Upper lobe of right lung (tissue), 1 donor: ENCODE data around the gene IKBKG. TPM values are rescaled to one million over a fixed set of nuclear protein-coding genes. Genes with fewer than 3 reads are reported as not detected.
"Not testable (repeated sequence)": the region's sequence is repeated elsewhere in the genome, so short reads cannot be mapped to it uniquely, and the experiment has no call there.

Experiments used
- ATAC-seq: fragments of 200-7000 bp; cut with Tn5 transposase; one replicate; pipeline ENCODE4 v1.9.1; 2020; ENCODE audit warnings: mild to moderate bottlenecking, moderate library complexity
- DNase-seq: peaks from one replicate; pipeline ENCODE4 v3.0.0-alpha.2; 2020
- H3K27ac ChIP-seq: fragments of 200-600 bp; one replicate; pipeline ENCODE4 v1.8.0; 2022
- H3K27me3 ChIP-seq: fragments of 200-600 bp; one replicate; pipeline ENCODE4 v1.8.0; 2022; ENCODE audit warnings: mild to moderate bottlenecking
- H3K36me3 ChIP-seq: fragments of 200-600 bp; one replicate; pipeline ENCODE4 v1.8.0; 2022
- H3K4me1 ChIP-seq: fragments of 200-600 bp; one replicate; pipeline ENCODE4 v1.8.0; 2022
- H3K4me3 ChIP-seq: fragments of 200-600 bp; one replicate; pipeline ENCODE4 v1.8.0; 2022; ENCODE audit warnings: mild to moderate bottlenecking
- H3K9me3 ChIP-seq: fragments of 200-600 bp; one replicate; pipeline ENCODE4 v1.8.0; 2022
- CTCF ChIP-seq: fragments of 200-600 bp; IDR thresholded peaks from one replicate; pipeline ENCODE4 v1.8.0; 2022; ENCODE audit warnings: antibody characterized with exemption
- intact Hi-C: fragments of 100-400 bp; cut with DNase I; formaldehyde crosslinking; loops from one replicate; pipeline ENCODE4 v1.11.0; 2022
- long read RNA-seq: library from polyadenylated mRNA; unstranded; transcript quantifications from one replicate; pipeline ENCODE4 v2.0.0, GENCODE V29; 2021
- total RNA-seq: library from RNA; stranded (reverse); fragmentation: NEBNext Ultra II Directional; extraction: Animal tissue kit (Norgen Biotek cat#: 25700); gene quantifications from one replicate; pipeline ENCODE4 v1.2.1, GENCODE V29; 2021
- donor health status: DM: no; HTN: yes; CAD: no; lungs with severe emphysema.

IKBKG gene
- 33.4 TPM for total RNA-seq
- long read RNA-seq, transcript IKBKG-206 (10 exons, 2,299 nt), result major isoform, 44 of 75 reads
- long read RNA-seq, partial matches to known transcripts, result 16 of 75 reads
- long read RNA-seq, other reads (novel, unspliced or antisense), result 12 of 75 reads

GRCh38 chrX:154547245-154548027 is at the start of gene IKBKG:
Gene IKBKG, plus strand, starts transcription at chrX:154547620. Its CDS starts 4,383 bp downstream, at chrX:154552003.
- Histone ChIP-seq H3K36me3 (peaks cover 4% of the 10 kb centered on the region), H3K27me3 (no peaks in the 10 kb centered on the region), H3K27ac (peak within 1 kb of the TSS; percentile 83), H3K4me1 (peaks cover 16% of the 10 kb centered on the region), H3K4me3 (peak within 1 kb of the TSS; percentile 62), H3K9me3 (no peaks in the 10 kb centered on the region)
- intact Hi-C loops, result no loop called here
- TF ChIP-seq CTCF, result no peak
- DNase-seq, result peak; percentile 94
- ATAC-seq, result peak; percentile 92

GRCh38 chrX:154501423-154501822 is 46.0 kb upstream of the IKBKG start:
- ATAC-seq, H3K27ac ChIP-seq, H3K4me3 ChIP-seq, H3K4me1 ChIP-seq, DNase-seq, H3K27me3 ChIP-seq, intact Hi-C loops, H3K9me3 ChIP-seq, H3K36me3 ChIP-seq: not testable (repeated sequence)

- no peak for DNase-seq
Measured at GRCh38 chrX:154502098-154502497, 45.3 kb upstream of the IKBKG start.

GRCh38 chrX:154502989-154503388 is 44.4 kb upstream of the IKBKG start:
- Histone ChIP-seq H3K27ac (no peak overlapping the region), H3K4me1 (no peaks in the 10 kb centered on the region), H3K36me3 (no peaks in the 10 kb centered on the region), H3K9me3 (no peaks in the 10 kb centered on the region), H3K27me3 (no peaks in the 10 kb centered on the region), H3K4me3 (no peak overlapping the region)
- no peak for TF ChIP-seq CTCF
- DNase-seq (no peak), ATAC-seq (no peak)
- intact Hi-C loops, result no loop called here

More at GRCh38 chrX:154502098-154502497, 45.3 kb upstream of the IKBKG start:
- no peak overlapping the region for H3K4me3 ChIP-seq
- no peak overlapping the region for H3K27ac ChIP-seq
- H3K36me3 ChIP-seq, result no peaks in the 10 kb centered on the region
- ATAC-seq, result no peak
- no peaks in the 10 kb centered on the region for H3K4me1 ChIP-seq
- intact Hi-C loops, result no loop called here
- H3K27me3 ChIP-seq, result no peaks in the 10 kb centered on the region
- H3K9me3 ChIP-seq, result no peaks in the 10 kb centered on the region
- no peak for TF ChIP-seq CTCF

- H3K27me3 ChIP-seq, result no peaks in the 10 kb centered on the region
- ATAC-seq (peak; percentile 57), DNase-seq (no peak)
- no peaks in the 10 kb centered on the region for H3K4me1 ChIP-seq
- no peaks in the 10 kb centered on the region for H3K9me3 ChIP-seq
- intact Hi-C loops, result no loop called here
- H3K27ac ChIP-seq, result no peak overlapping the region
- no peak overlapping the region for H3K4me3 ChIP-seq
- no peak for TF ChIP-seq CTCF
- H3K36me3 ChIP-seq, result no peaks in the 10 kb centered on the region
Measured at GRCh38 chrX:154505734-154506133, 41.7 kb upstream of the IKBKG start.

- intact Hi-C loops, result no loop called here
- Histone ChIP-seq H3K4me1 (no peaks in the 10 kb centered on the region), H3K9me3 (no peaks in the 10 kb centered on the region), H3K36me3 (no peaks in the 10 kb centered on the region), H3K27me3 (no peaks in the 10 kb centered on the region), H3K4me3 (no peak overlapping the region), H3K27ac (no peak overlapping the region)
- DNase-seq (no peak), ATAC-seq (no peak)
- no peak for TF ChIP-seq CTCF
Measured at GRCh38 chrX:154506483-154507332, 40.7 kb upstream of the IKBKG start.
